Testis (tissue), 3 donors: Measurements from ENCODE around the gene ATXN7L1. TPM values are rescaled to one million over a fixed set of nuclear protein-coding genes. Genes with fewer than 3 reads are reported as not detected.

ENCODE experiments used
- DNase-seq: peaks from one replicate; pipeline ENCODE4 v3.0.0-alpha.2; 2019
- H3K27ac ChIP-seq, 2 donors: fragments of 200-600 bp; sonication (generic); one replicate each; pipeline ENCODE4 v1.5.1; 2019
- H3K27me3 ChIP-seq: fragments of 200-600 bp; sonication (generic); one replicate; pipeline ENCODE4 v1.5.1; 2019
- H3K36me3 ChIP-seq: fragments of 200-600 bp; sonication (generic); one replicate; pipeline ENCODE4 v1.5.1; 2017; ENCODE audit warnings: low read depth; ENCODE audit errors: missing control alignments
- H3K4me1 ChIP-seq: fragments of 200-600 bp; sonication (generic); one replicate; pipeline ENCODE4 v1.5.1; 2019
- H3K4me3 ChIP-seq, 2 donors: fragments of 200-600 bp; sonication (generic); one replicate each; pipeline ENCODE4 v1.5.1; 2017 to 2019
- H3K9me3 ChIP-seq: fragments of 200-600 bp; sonication (generic); one replicate; pipeline ENCODE4 v1.5.1; 2017
- POLR2A ChIP-seq: fragments of 450-650 bp; IDR thresholded peaks from one replicate; pipeline ENCODE4 v1.6.1; 2017; ENCODE audit warnings: antibody characterized with exemption, mild to moderate bottlenecking, moderate library complexity
- WGBS, 2 donors: methylation state at CpG; one replicate each; pipeline ENCODE4 v1.1.5; 2018; 5-methylcytosine and 5-hydroxymethylcytosine counted together
- intact Hi-C: fragments of 100-400 bp; cut with DNase I; formaldehyde crosslinking; loops from one replicate; pipeline ENCODE4 v1.15.1; 2023; ENCODE audit warnings: low total_unique reads
- polyA plus RNA-seq: library from polyadenylated mRNA; stranded (reverse); fragments of 350-450 nt; fragmentation: Illumina TruSeq; extraction: RNeasy Lipid Tissue Mini Kit (QIAGEN cat#74804); gene quantifications from one replicate; pipeline ENCODE4 v1.2.3, GENCODE V29; 2014; ENCODE audit warnings: low read depth, low replicate concordance; ENCODE audit not compliant: insufficient read depth
- total RNA-seq, 2 donors: library from RNA; depleted of rRNA; stranded (reverse); fragments of >200 nt; gene quantifications; one replicate each; pipeline ENCODE4 v1.2.3, GENCODE V29; 2016
- TF ChIP-seq, protein P1 (sequence below), 3 experiments: fragments of 450-650 bp in 2 of 3; fragments of 200-600 bp in 1 of 3; sonication (generic) in 1 of 3; IDR thresholded peaks; one replicate each; pipeline ENCODE4 v1.5.1; 2016 to 2019; ENCODE audit warnings: antibody characterized with exemption in 3 of 3, mild to moderate bottlenecking in 2 of 3, moderate library complexity in 1 of 3

ATXN7L1 gene
- total and polyA plus RNA-seq, 3 donors from 2014 or later = 35.7 to 61.7 (median 35.9) TPM

DNA sequence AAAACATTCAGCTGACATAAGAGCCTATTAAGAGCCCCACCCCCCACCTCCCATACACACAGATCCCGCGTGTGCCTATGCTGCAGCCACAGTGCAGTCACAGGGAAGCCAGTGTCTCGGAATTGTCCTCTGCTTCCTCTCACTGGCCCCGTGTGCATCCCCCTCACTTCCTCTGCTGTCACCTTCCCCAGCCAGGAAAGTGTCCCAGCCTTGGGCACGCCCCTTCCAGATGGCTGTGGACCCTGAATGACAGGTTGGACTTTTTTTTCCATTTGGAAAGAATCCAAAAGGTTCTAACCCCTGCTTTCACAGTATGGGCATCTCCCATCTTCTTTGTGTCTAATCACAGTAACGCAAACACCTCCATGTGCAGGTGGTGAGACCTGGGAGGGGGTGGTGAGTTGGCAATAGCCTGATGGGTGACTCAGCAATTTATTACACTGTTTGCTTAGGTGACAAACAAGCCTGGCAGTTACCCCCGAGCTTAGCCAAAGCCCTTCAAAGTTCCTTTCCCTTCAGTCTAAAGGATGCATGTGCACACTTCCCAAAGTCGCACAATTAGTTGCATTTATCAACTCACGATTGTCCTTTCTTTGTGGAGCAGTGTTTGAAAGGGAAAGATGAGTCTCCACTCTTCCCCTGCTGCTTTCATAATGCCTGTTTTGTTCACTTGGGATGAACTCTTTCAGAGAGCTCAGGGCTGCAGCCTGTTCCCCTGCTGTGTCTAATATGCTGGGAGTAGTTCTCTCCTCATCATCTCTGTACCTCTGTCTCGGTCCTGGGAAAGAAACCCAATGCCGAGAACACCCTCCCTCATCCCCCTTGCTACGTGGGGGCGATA is 227.6 kb downstream of the ATXN7L1 start:
- Histone ChIP-seq H3K27me3 (no peaks in the 10 kb centered on the region), H3K9me3 (no peaks in the 10 kb centered on the region), H3K36me3 (no peaks in the 10 kb centered on the region), H3K4me3 (no peak overlapping the region), H3K27ac (no peak overlapping the region), H3K4me1 (peaks cover 7% of the 10 kb centered on the region)
- no peak for TF ChIP-seq POLR2A
- TF ChIP-seq, protein P1, sequence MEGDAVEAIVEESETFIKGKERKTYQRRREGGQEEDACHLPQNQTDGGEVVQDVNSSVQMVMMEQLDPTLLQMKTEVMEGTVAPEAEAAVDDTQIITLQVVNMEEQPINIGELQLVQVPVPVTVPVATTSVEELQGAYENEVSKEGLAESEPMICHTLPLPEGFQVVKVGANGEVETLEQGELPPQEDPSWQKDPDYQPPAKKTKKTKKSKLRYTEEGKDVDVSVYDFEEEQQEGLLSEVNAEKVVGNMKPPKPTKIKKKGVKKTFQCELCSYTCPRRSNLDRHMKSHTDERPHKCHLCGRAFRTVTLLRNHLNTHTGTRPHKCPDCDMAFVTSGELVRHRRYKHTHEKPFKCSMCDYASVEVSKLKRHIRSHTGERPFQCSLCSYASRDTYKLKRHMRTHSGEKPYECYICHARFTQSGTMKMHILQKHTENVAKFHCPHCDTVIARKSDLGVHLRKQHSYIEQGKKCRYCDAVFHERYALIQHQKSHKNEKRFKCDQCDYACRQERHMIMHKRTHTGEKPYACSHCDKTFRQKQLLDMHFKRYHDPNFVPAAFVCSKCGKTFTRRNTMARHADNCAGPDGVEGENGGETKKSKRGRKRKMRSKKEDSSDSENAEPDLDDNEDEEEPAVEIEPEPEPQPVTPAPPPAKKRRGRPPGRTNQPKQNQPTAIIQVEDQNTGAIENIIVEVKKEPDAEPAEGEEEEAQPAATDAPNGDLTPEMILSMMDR (IDR thresholded peaks at IDR 0.05) = no peak
- DNase-seq = no peak
- 64 to 72% methylated on average over 13 of the region's 13 CpGs for WGBS, 2 donors
- intact Hi-C loops = loop anchor here (5.0 kb wide), 1 partner anchor 394 kb away; no protein-coding TSS in a partner anchor

DNA sequence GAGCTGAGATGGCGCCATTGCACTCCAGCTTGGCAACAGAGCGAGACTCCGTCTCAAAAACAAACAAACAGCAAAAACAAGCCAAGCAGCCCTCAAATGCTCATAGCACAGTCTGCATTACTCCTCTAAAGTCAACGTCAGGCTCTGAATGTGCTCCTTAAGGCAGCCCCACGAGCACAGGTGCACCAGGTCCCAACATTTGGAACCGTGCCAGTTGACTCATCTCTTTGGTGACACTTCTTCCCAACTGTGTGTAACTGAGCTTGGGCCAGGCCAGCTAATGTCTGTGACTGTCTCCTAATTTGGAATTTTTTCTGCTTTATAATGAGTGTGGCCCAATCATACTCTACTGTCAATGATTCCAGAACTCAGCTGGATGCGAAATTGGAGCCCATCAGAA is 228.8 kb downstream of the ATXN7L1 start:
- H3K36me3 ChIP-seq = no peaks in the 10 kb centered on the region
- H3K4me3 ChIP-seq = no peak overlapping the region
- WGBS, 2 donors = 83 to 94% methylated on average over 4 to 7 of the region's 7 CpGs
- H3K27me3 ChIP-seq = no peaks in the 10 kb centered on the region
- intact Hi-C loops = loop anchor here (5.0 kb wide), 1 partner anchor 395 kb away; no protein-coding TSS in a partner anchor
- TF ChIP-seq, protein P1 (IDR thresholded peaks at IDR 0.05) = no peak
- H3K9me3 ChIP-seq = no peaks in the 10 kb centered on the region
- H3K27ac ChIP-seq = no peak overlapping the region
- peaks cover 8% of the 10 kb centered on the region for H3K4me1 ChIP-seq
- DNase-seq = no peak

DNA sequence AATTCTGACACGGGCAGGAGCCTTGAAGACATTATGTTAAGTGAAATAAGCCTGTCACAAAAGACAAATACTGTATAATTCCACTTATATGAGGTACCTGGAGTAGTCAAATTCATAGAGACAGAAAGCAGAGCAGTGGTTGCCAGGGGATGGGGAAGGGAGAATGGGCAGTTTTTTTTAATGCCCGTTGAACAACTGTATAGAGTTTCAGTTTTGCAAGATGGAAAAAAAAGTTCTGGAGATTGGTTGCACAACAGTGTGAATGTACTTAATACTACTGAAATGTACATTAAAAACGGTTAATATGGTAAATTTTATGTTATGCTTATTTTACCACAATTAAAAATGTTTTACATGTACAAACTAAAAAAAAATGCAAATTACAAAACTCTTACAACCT is 231.5 kb downstream of the ATXN7L1 start:
- no peaks in the 10 kb centered on the region for H3K27me3 ChIP-seq
- 91 to 92% methylated on average over 3 of the region's 3 CpGs for WGBS, 2 donors
- TF ChIP-seq, protein P1 (IDR thresholded peaks at IDR 0.05) = no peak
- TF ChIP-seq POLR2A = no peak
- no peaks in the 10 kb centered on the region for H3K36me3 ChIP-seq
- no peak overlapping the region for H3K27ac ChIP-seq
- intact Hi-C loops = loop anchor here (5.0 kb wide), 1 partner anchor 397 kb away; no protein-coding TSS in a partner anchor
- H3K9me3 ChIP-seq = no peaks in the 10 kb centered on the region
- peaks cover 11% of the 10 kb centered on the region for H3K4me1 ChIP-seq
- no peak for DNase-seq
- H3K4me3 ChIP-seq = no peak overlapping the region

DNA sequence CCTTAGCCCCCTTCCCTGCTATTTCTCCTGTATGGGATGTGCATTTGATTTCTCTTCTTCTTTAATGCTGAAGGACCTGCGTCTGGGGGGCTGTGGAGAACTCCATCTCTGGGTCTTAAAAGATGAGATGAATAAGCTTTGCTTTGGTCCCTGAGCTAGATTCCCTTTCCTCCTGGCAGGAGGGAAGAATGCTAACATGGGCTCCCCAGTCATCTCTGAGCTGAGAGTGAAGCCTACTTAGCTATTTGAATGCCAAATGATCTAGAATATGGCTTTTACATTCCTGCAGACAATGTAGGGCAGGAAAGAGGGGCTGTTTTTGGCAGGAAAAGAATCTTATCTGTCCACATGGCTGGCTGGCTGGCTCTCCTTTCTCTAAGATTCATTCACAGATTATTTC is 232.5 kb downstream of the ATXN7L1 start:
- H3K4me1 ChIP-seq = peaks cover 8% of the 10 kb centered on the region
- intact Hi-C loops = no loop called here
- no peak for DNase-seq

More for the DNA sequence above, 232.5 kb downstream of the ATXN7L1 start:
- Histone ChIP-seq H3K9me3 (no peaks in the 10 kb centered on the region), H3K36me3 (no peaks in the 10 kb centered on the region), H3K27ac (no peak overlapping the region), H3K27me3 (no peaks in the 10 kb centered on the region), H3K4me3 (no peak overlapping the region)
- TF ChIP-seq, protein P1 (IDR thresholded peaks at IDR 0.05) = no peak
- no peak for TF ChIP-seq POLR2A
- 90% methylated on average over 1 of the region's 1 CpG for WGBS, 2 donors
